Right lobe of liver (tissue), 6 donors: ENCODE measurements around the gene TRIP12. TPM values are rescaled to one million over a fixed set of nuclear protein-coding genes. Genes with fewer than 3 reads are reported as not detected.

ENCODE experiments used
- ATAC-seq, 4 donors: fragments of 200-7000 bp; cut with Tn5 transposase; one replicate each; pipeline ENCODE4 v1.9.1; 2020; ENCODE audit warnings: mild to moderate bottlenecking in 4 of 4, moderate library complexity in 4 of 4
- DNase-seq, 3 donors: peaks; one replicate each; pipeline ENCODE4 v3.0.0-alpha.2; 2020
- H3K27ac ChIP-seq, 3 donors: fragments of 200-600 bp; one replicate each; pipeline ENCODE4 v1.8.0; 2022
- H3K27me3 ChIP-seq, 2 donors: fragments of 200-600 bp; one replicate each; pipeline ENCODE4 v1.8.0; 2022
- H3K36me3 ChIP-seq, 4 donors: fragments of 200-600 bp; sonication (generic) in 1 of 4; one replicate each; pipeline versions ENCODE4 v1.5.1 to v1.8.0; 2017 to 2022; ENCODE audit warnings: control low read depth in 1 of 4
- H3K4me1 ChIP-seq, 4 donors: fragments of 200-600 bp; sonication (generic) in 1 of 4; one replicate each; pipeline versions ENCODE4 v1.5.1 to v1.8.0; 2017 to 2022; ENCODE audit warnings: control low read depth in 1 of 4
- H3K4me3 ChIP-seq, 3 donors: fragments of 200-600 bp; one replicate each; pipeline ENCODE4 v1.8.0; 2022
- H3K9me3 ChIP-seq, 4 donors: fragments of 200-600 bp; sonication (generic) in 1 of 4; one replicate each; pipeline versions ENCODE4 v1.5.1 to v1.8.0; 2017 to 2022; ENCODE audit warnings: control low read depth in 1 of 4
- POLR2A ChIP-seq: fragments of 450-650 bp; IDR thresholded peaks from one replicate; pipeline ENCODE4 v1.6.1; 2017; ENCODE audit warnings: antibody characterized with exemption, mild to moderate bottlenecking
- WGBS: methylation state at CpG from one replicate; pipeline ENCODE4 v1.1.6; 2018; ENCODE audit warnings: low coverage, low lambda C conversion rate; ENCODE audit not compliant: insufficient coverage; ENCODE audit errors: missing lambda C conversion rate; 5-methylcytosine and 5-hydroxymethylcytosine counted together
- intact Hi-C, 2 donors: fragments of 100-400 bp; cut with DNase I; formaldehyde crosslinking; loops; one replicate each; pipeline versions ENCODE4 v1.11.2 to v1.14.1; 2022
- total RNA-seq, 6 experiments: library from RNA; depleted of rRNA in 2 of 6; stranded (reverse); fragments of >200 nt in 2 of 6; fragmentation: NEBNext Ultra II Directional in 3 of 6; extraction: Animal tissue kit (Norgen Biotek cat#: 25700) in 3 of 6; gene quantifications; one replicate each; pipeline versions ENCODE4 v1.1.0 to v1.2.4, GENCODE V29; 2016 to 2023
- TF ChIP-seq, protein P1 (sequence below), 4 donors: fragments of 200-600 bp in 3 of 4; fragments of 450-650 bp in 1 of 4; IDR thresholded peaks; one replicate each; pipeline versions ENCODE4 v1.5.1 to v1.8.0; 2016 to 2022; ENCODE audit warnings: antibody characterized with exemption in 4 of 4, mild to moderate bottlenecking in 2 of 4
- donor health status: DM: no; HTN: yes; CAD: no.
- donor health status: DM: no; HTN: no; CAD: no.
- donor health status: DM: no; HTN: no; CAD: no.
- donor health status: DM: no; HTN: yes; CAD: no.
- donor health status: DM: no; HTN: yes; CAD: no.

TRIP12 gene
- total RNA-seq, 6 experiments from 2014 or later: 66.5 to 98.0 (median 85.4) TPM

DNA sequence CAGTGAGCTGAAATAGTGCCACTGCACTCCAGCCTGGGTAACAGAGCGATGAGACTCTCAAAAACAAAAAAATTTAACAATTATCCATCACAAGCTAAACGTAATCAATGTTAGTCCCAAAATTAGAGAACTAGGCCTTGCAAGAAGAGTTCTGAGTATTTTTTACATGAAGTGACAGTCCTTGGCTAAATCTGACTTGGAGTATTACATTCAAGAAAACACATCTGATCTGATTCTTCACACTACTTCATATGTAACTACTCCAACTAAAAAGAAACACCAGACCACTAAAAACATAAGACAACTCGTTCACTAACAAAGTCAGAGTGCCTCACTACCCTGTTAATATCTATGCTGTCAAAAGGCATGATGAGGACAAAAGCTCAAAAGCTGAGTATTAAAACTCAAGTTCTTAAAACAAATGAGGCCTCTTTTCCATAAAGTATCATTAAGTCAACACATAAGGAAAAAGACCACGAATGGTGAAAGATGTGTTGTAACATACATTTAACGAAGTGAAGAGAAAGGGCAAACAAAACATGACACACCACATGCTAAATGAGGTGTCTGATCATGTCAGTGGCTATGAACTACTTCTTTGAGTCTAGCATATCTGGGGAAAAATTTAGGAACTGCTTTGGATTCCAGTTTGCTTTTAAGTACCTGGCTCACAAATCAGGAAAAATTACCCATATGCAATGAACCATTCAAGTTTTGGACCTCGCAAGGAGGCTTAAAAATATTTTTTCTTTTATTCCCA lies 42.4 kb downstream of the TRIP12 start:
- H3K9me3 ChIP-seq: no peaks in the 10 kb centered on the region
- peaks cover 0 to 37% (median 7%) of the 10 kb centered on the region in 4 donors for H3K36me3 ChIP-seq
- no peak overlapping the region for H3K4me3 ChIP-seq
- no peak overlapping the region for H3K27ac ChIP-seq
- intact Hi-C loops: no loop called here
- 88% methylated on average over 6 of the region's 6 CpGs for WGBS
- no peaks in the 10 kb centered on the region for H3K27me3 ChIP-seq
- ATAC-seq (no peak), DNase-seq (no peak)
- TF ChIP-seq POLR2A: no peak
- TF ChIP-seq, protein P1, sequence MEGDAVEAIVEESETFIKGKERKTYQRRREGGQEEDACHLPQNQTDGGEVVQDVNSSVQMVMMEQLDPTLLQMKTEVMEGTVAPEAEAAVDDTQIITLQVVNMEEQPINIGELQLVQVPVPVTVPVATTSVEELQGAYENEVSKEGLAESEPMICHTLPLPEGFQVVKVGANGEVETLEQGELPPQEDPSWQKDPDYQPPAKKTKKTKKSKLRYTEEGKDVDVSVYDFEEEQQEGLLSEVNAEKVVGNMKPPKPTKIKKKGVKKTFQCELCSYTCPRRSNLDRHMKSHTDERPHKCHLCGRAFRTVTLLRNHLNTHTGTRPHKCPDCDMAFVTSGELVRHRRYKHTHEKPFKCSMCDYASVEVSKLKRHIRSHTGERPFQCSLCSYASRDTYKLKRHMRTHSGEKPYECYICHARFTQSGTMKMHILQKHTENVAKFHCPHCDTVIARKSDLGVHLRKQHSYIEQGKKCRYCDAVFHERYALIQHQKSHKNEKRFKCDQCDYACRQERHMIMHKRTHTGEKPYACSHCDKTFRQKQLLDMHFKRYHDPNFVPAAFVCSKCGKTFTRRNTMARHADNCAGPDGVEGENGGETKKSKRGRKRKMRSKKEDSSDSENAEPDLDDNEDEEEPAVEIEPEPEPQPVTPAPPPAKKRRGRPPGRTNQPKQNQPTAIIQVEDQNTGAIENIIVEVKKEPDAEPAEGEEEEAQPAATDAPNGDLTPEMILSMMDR (IDR thresholded peaks at IDR 0.05): no peak
- H3K4me1 ChIP-seq: peaks cover 0 to 25% (median 3%) of the 10 kb centered on the region in 4 donors

DNA sequence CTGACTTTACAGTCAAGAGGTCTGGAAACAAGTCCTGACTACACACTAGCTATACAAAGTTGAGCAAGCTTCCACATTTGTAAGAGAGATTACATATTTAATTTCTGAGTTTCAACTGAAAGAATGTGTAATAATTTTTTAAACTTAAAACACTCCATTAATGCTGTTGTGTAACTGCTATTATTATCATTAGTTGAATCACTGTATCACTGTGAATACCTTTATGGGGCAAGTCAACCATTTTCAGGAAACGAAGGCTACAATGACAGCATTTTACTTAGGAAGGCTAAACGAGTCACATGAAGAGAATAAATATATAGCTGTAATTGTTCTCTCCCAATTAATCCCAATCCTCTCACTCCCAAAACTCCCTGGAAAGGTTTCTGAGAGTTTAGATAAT lies 46.3 kb downstream of the TRIP12 start:
- intact Hi-C loops: no loop called here
- DNase-seq: no peak
- peaks cover 0 to 13% (median 2%) of the 10 kb centered on the region in 4 donors for H3K4me1 ChIP-seq
- H3K4me3 ChIP-seq: no peak overlapping the region
- ATAC-seq: no peak
- peaks cover 0 to 37% (median 7%) of the 10 kb centered on the region in 4 donors for H3K36me3 ChIP-seq
- no peaks in the 10 kb centered on the region for H3K27me3 ChIP-seq
- WGBS: 94% methylated on average over 2 of the region's 2 CpGs
- TF ChIP-seq, protein P1 (IDR thresholded peaks at IDR 0.05): no peak
- no peak for TF ChIP-seq POLR2A
- no peak overlapping the region for H3K27ac ChIP-seq
- no peaks in the 10 kb centered on the region for H3K9me3 ChIP-seq

DNA sequence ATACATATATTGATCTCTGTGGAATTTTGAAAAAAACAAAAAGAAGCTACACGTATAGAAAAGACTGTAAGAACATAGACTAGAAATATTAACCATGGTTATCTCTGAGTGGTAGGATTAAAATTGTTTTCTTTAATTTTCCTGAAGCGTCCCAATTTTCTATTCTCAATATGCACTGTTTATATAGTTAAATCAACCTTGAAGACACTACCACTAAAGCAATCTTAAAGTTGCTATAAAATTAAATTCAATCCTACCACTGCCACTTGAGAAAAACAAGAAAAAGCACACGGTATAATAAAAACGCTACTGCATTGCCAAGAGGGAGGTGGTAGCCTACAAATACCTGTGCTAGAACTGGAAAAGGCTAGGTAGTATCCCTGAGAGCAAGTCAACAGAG lies 47.2 kb downstream of the TRIP12 start:
- Histone ChIP-seq H3K27ac (no peak overlapping the region), H3K4me1 (peaks cover 0 to 13% (median 0%) of the 10 kb centered on the region in 4 donors), H3K9me3 (no peaks in the 10 kb centered on the region), H3K4me3 (no peak overlapping the region), H3K27me3 (no peaks in the 10 kb centered on the region), H3K36me3 (peaks cover 0 to 35% (median 6%) of the 10 kb centered on the region in 4 donors)
- intact Hi-C loops: no loop called here
- 79% methylated on average over 4 of the region's 4 CpGs for WGBS
- DNase-seq (no peak), ATAC-seq (no peak)
- TF ChIP-seq, protein P1 (IDR thresholded peaks at IDR 0.05): no peak
- no peak for TF ChIP-seq POLR2A

DNA sequence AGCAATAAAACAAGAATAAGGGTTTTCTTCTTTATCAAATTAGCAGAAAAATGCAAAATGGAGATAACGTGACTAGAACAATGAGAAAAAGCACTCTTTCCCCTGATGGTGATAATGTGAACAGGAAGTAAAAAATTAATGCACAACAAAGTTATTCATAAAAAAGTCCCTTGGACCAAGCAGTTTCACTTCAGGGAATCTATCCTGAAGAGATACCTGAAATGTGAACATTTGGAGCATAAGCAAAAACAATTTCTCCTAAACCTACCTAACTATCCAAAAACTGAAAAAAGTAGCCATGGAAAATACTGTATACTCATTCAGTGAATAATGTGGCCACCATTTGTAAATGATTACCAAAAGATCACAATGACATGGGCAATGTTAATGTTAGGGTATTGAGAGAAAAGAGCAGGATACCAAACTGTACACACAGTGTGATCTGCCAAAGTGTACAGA lies 48.7 kb downstream of the TRIP12 start:
- ATAC-seq: peak; percentile 45 to 66 (median 54)
- H3K4me1 ChIP-seq: peaks cover 0 to 13% (median 0%) of the 10 kb centered on the region in 4 donors
- TF ChIP-seq, protein P1 (IDR thresholded peaks at IDR 0.05): no peak
- TF ChIP-seq POLR2A: no peak
- no peak overlapping the region for H3K27ac ChIP-seq
- no peak for DNase-seq
- H3K9me3 ChIP-seq: no peaks in the 10 kb centered on the region
- WGBS: 39% methylated on average over 1 of the region's 1 CpG
- H3K36me3 ChIP-seq: peaks cover 0 to 22% (median 2%) of the 10 kb centered on the region in 4 donors
- no peaks in the 10 kb centered on the region for H3K27me3 ChIP-seq
- intact Hi-C loops: no loop called here
- no peak overlapping the region for H3K4me3 ChIP-seq
